HEK293T (cell line): ENCODE measurements around the gene ALKAL2.
A peak's percentile ranks its signal among the peaks of the same experiment; 100 is the strongest.
"Not testable (repeated sequence)": the region's sequence is repeated elsewhere in the genome, so short reads cannot be mapped to it uniquely, and the experiment has no call there.

Experiments
- CTCF ChIA-PET: fragments of 350-600 bp; formaldehyde crosslinking; extraction: SDS; loops from one replicate; lab custom pipeline; 2021; ENCODE audit warnings: antibody characterized with exemption, inconsistent platforms; lab: Yijun Ruan, JAX
- POLR2A ChIA-PET: fragments of 350-600 bp; formaldehyde crosslinking; extraction: SDS; loops from one replicate; lab custom pipeline; 2020; ENCODE audit warnings: antibody characterized with exemption, inconsistent platforms; lab: Yijun Ruan, JAX
- DNase-seq: peaks from one replicate; pipeline ENCODE4 v3.0.0; 2012; ENCODE audit warnings: mixed read lengths; ENCODE audit errors: extremely low spot score
- ARNT ChIP-seq: fragments of 450-650 bp; IDR thresholded peaks from 2 replicates; pipeline ENCODE4 v1.6.1; 2017; ENCODE audit warnings: mild to moderate bottlenecking
- BHLHE40 ChIP-seq: fragments of 450-650 bp; IDR thresholded peaks from 2 replicates; pipeline ENCODE4 v1.6.1; 2016; ENCODE audit warnings: mild to moderate bottlenecking, moderate library complexity, borderline replicate concordance
- CTBP1 ChIP-seq: fragments of 450-650 bp; IDR thresholded peaks from 2 replicates; pipeline ENCODE4 v1.6.1; 2016; ENCODE audit warnings: borderline replicate concordance
- ELF4 ChIP-seq: fragments of 450-650 bp; IDR thresholded peaks from 2 replicates; pipeline ENCODE4 v1.6.1; 2017; ENCODE audit warnings: antibody characterized with exemption
- FOXA1 ChIP-seq: fragments of 450-650 bp; IDR thresholded peaks from 2 replicates; pipeline ENCODE4 v1.6.1; 2016; ENCODE audit warnings: mild to moderate bottlenecking
- FOXK2 ChIP-seq: fragments of 450-650 bp; IDR thresholded peaks from 2 replicates; pipeline ENCODE4 v1.6.1; 2016; ENCODE audit warnings: mild to moderate bottlenecking
- FOXM1 ChIP-seq: fragments of 450-650 bp; IDR thresholded peaks from 2 replicates; pipeline ENCODE4 v1.6.1; 2017; ENCODE audit warnings: mild to moderate bottlenecking, borderline replicate concordance
- HDGF ChIP-seq: fragments of 450-650 bp; IDR thresholded peaks from 2 replicates; pipeline ENCODE4 v1.6.1; 2017; ENCODE audit warnings: antibody characterized with exemption, borderline replicate concordance
- L3MBTL2 ChIP-seq: fragments of 450-650 bp; conservative IDR thresholded peaks from 2 replicates; pipeline ENCODE4 v1.6.1; 2016; ENCODE audit warnings: mild to moderate bottlenecking
- LEF1 ChIP-seq: fragments of 450-650 bp; IDR thresholded peaks from 2 replicates; pipeline ENCODE4 v1.6.1; 2017; ENCODE audit warnings: mild to moderate bottlenecking, borderline replicate concordance
- NFRKB ChIP-seq: fragments of 450-650 bp; IDR thresholded peaks from 2 replicates; pipeline ENCODE4 v1.6.1; 2016; ENCODE audit warnings: mild to moderate bottlenecking, moderate library complexity
- PKNOX1 ChIP-seq: fragments of 450-650 bp; IDR thresholded peaks from 2 replicates; pipeline ENCODE4 v1.6.1; 2016
- SP1 ChIP-seq: fragments of 450-650 bp; IDR thresholded peaks from 2 replicates; pipeline ENCODE4 v1.6.1; 2017
- SUZ12 ChIP-seq: fragments of 450-650 bp; IDR thresholded peaks from 2 replicates; pipeline ENCODE4 v1.6.1; 2016; ENCODE audit warnings: mild to moderate bottlenecking
- TARDBP ChIP-seq: fragments of 450-650 bp; IDR thresholded peaks from 2 replicates; pipeline ENCODE4 v1.6.1; 2016
- ZNF384 ChIP-seq: fragments of 450-650 bp; IDR thresholded peaks from 2 replicates; pipeline ENCODE4 v1.6.1; 2016

Gene ALKAL2

GRCh38 chr2:287911-288757 is at the start of gene ALKAL2:
ALKAL2 (minus strand) TSS chr2:288091; CDS start chr2:287835, 256 bp downstream.
- POLR2A ChIA-PET, result no interaction called here

GRCh38 chr2:336949-337348 is 49.1 kb upstream of the ALKAL2 start:
- CTCF ChIA-PET, POLR2A ChIA-PET, DNase-seq: not testable (repeated sequence)

More at GRCh38 chr2:287911-288757, at the start of gene ALKAL2:
- TF ChIP-seq NFRKB, result no peak
- TF ChIP-seq ELF4, result no peak
- no peak for TF ChIP-seq SP1
- TF ChIP-seq PKNOX1, result no peak
- no peak for TF ChIP-seq FOXM1
- CTCF ChIA-PET, result interaction anchor here (0.5 to 0.7 kb wide), 3 partner anchors 34 to 428 kb away, joined by 3 read pairs; no protein-coding TSS in a partner anchor
- peak; percentile 22 for DNase-seq

- CTCF ChIA-PET, result no interaction called here
- DNase-seq, result no peak
- POLR2A ChIA-PET, result no interaction called here
- TF ChIP-seq SUZ12, result no peak
- TF ChIP-seq L3MBTL2, result no peak
- no peak for TF ChIP-seq NFRKB
- TF ChIP-seq LEF1, result no peak
- TF ChIP-seq ELF4, result no peak
- no peak for TF ChIP-seq BHLHE40
- TF ChIP-seq FOXK2, result no peak
- no peak for TF ChIP-seq HDGF
- no peak for TF ChIP-seq TARDBP
- no peak for TF ChIP-seq FOXM1
- TF ChIP-seq CTBP1, result no peak
- TF ChIP-seq SP1, result no peak
- TF ChIP-seq ZNF384, result no peak
- TF ChIP-seq ARNT, result no peak
- no peak for TF ChIP-seq PKNOX1
- no peak for TF ChIP-seq FOXA1
Observed at GRCh38 chr2:336360-336759, 48.5 kb upstream of the ALKAL2 start.

- ChIA-PET POLR2A (no interaction called here), CTCF (no interaction called here)
- no peak for TF ChIP-seq HDGF
- TF ChIP-seq SUZ12, result no peak
- no peak for TF ChIP-seq NFRKB
- no peak for TF ChIP-seq L3MBTL2
- no peak for TF ChIP-seq BHLHE40
- DNase-seq, result no peak
Observed at GRCh38 chr2:332592-332991, 44.7 kb upstream of the ALKAL2 start.

- TF ChIP-seq L3MBTL2, result no peak
- no peak for TF ChIP-seq SP1
- no peak for TF ChIP-seq LEF1
- TF ChIP-seq SUZ12, result no peak
- no peak for TF ChIP-seq NFRKB
- no peak for TF ChIP-seq CTBP1
- no peak for TF ChIP-seq FOXK2
- TF ChIP-seq FOXM1, result no peak
- TF ChIP-seq FOXA1, result no peak
- TF ChIP-seq HDGF, result no peak
- TF ChIP-seq ELF4, result no peak
- TF ChIP-seq TARDBP, result no peak
- no peak for TF ChIP-seq ARNT
- no peak for TF ChIP-seq PKNOX1
- no peak for TF ChIP-seq BHLHE40
- TF ChIP-seq ZNF384, result no peak
- ChIA-PET CTCF (no interaction called here), POLR2A (no interaction called here)
- DNase-seq, result no peak
Observed at GRCh38 chr2:328761-329160, 40.9 kb upstream of the ALKAL2 start.

GRCh38 chr2:323035-323434 is 35.1 kb upstream of the ALKAL2 start:
- ChIA-PET CTCF (no interaction called here), POLR2A (no interaction called here)
- no peak for DNase-seq
- TF ChIP-seq ZNF384, result no peak
- TF ChIP-seq NFRKB, result no peak
- TF ChIP-seq LEF1, result no peak
- no peak for TF ChIP-seq TARDBP
- TF ChIP-seq HDGF, result no peak
- no peak for TF ChIP-seq BHLHE40
- TF ChIP-seq FOXM1, result no peak
- TF ChIP-seq SP1, result no peak
- no peak for TF ChIP-seq SUZ12
- no peak for TF ChIP-seq L3MBTL2
- TF ChIP-seq CTBP1, result no peak
- no peak for TF ChIP-seq ELF4
- no peak for TF ChIP-seq FOXA1
